H9 (cell line): Measurements from ENCODE around the gene CENPA. TPM values are rescaled to one million over a fixed set of nuclear protein-coding genes. Genes with fewer than 3 reads are reported as not detected.

Experiments
- DNase-seq: peaks from one replicate; pipeline ENCODE4 v3.0.0-alpha.2; 2017
- H2AFZ ChIP-seq: one replicate; pipeline ENCODE4 v1.6.1; 2013; ENCODE audit warnings: mild to moderate bottlenecking, low read length, control low read depth, moderate library complexity
- H2AK5ac ChIP-seq: 2 replicates; pipeline ENCODE4 v1.6.1; 2013; ENCODE audit warnings: low read length, control low read depth, mixed read lengths; ENCODE audit not compliant: insufficient read length
- H2BK120ac ChIP-seq: one replicate; pipeline ENCODE4 v1.6.1; 2013; ENCODE audit warnings: low read depth, mild to moderate bottlenecking, low read length, control low read depth, inconsistent platforms; ENCODE audit not compliant: poor library complexity, severe bottlenecking
- H2BK12ac ChIP-seq: 2 replicates; pipeline ENCODE4 v1.6.1; 2013; ENCODE audit warnings: low read length, control low read depth, mixed read lengths, low read depth; ENCODE audit not compliant: insufficient read length
- H2BK15ac ChIP-seq: 2 replicates; pipeline ENCODE4 v1.6.1; 2013; ENCODE audit warnings: low read depth, low read length, control low read depth
- H2BK20ac ChIP-seq: one replicate; pipeline ENCODE4 v1.6.1; 2013; ENCODE audit warnings: low read depth, mild to moderate bottlenecking, low read length, control low read depth, inconsistent platforms; ENCODE audit not compliant: poor library complexity, severe bottlenecking
- H2BK5ac ChIP-seq: 2 replicates; pipeline ENCODE4 v1.6.1; 2013; ENCODE audit warnings: low read length, control low read depth, mixed read lengths; ENCODE audit not compliant: insufficient read length
- H3K14ac ChIP-seq: 2 replicates; pipeline ENCODE4 v1.6.1; 2013; ENCODE audit warnings: low read length, control low read depth; ENCODE audit not compliant: insufficient read depth
- H3K18ac ChIP-seq: 2 replicates; pipeline ENCODE4 v1.6.1; 2013; ENCODE audit warnings: low read depth, mild to moderate bottlenecking, mixed read lengths, low read length, control low read depth; ENCODE audit not compliant: insufficient read length
- H3K23ac ChIP-seq: 2 replicates; pipeline ENCODE4 v1.6.1; 2013; ENCODE audit warnings: low read length, control low read depth, mixed read lengths, low read depth; ENCODE audit not compliant: insufficient read length
- H3K23me2 ChIP-seq: 2 replicates; pipeline ENCODE4 v1.6.1; 2013; ENCODE audit warnings: low read depth, mild to moderate bottlenecking, mixed read lengths, low read length, control low read depth; ENCODE audit not compliant: insufficient read length, poor library complexity, severe bottlenecking
- H3K27ac ChIP-seq: 2 replicates; pipeline ENCODE4 v1.5.1; 2013; ENCODE audit warnings: low read length, control low read depth, mixed read lengths, low read depth; ENCODE audit not compliant: insufficient read length
- H3K27me3 ChIP-seq: 2 replicates; pipeline ENCODE4 v1.6.1; 2013; ENCODE audit warnings: low read length, control low read depth, inconsistent platforms; ENCODE audit not compliant: insufficient read depth
- H3K4ac ChIP-seq: 2 replicates; pipeline ENCODE4 v1.6.1; 2013; ENCODE audit warnings: low read depth, mild to moderate bottlenecking, control low read depth, inconsistent platforms, low read length, moderate library complexity
- H3K4me1 ChIP-seq: 2 replicates; pipeline ENCODE4 v1.6.1; 2013; ENCODE audit warnings: low read length, control low read depth, inconsistent platforms; ENCODE audit not compliant: insufficient read depth
- H3K4me2 ChIP-seq: 2 replicates; pipeline ENCODE4 v1.6.1; 2013; ENCODE audit warnings: low read length, control low read depth, mixed read lengths; ENCODE audit not compliant: insufficient read length, insufficient read depth
- H3K56ac ChIP-seq: 2 replicates; pipeline ENCODE4 v1.6.1; 2013; ENCODE audit warnings: low read depth, mild to moderate bottlenecking, mixed read lengths, low read length, control low read depth; ENCODE audit not compliant: insufficient read length
- H3K79me1 ChIP-seq: 2 replicates; pipeline ENCODE4 v1.6.1; 2013; ENCODE audit warnings: low read depth, mild to moderate bottlenecking, moderate library complexity, low read length, control low read depth, inconsistent platforms; ENCODE audit not compliant: insufficient read depth, poor library complexity, severe bottlenecking
- H3K79me2 ChIP-seq: 2 replicates; pipeline ENCODE4 v1.6.1; 2013; ENCODE audit warnings: low read length, control low read depth, inconsistent platforms; ENCODE audit not compliant: insufficient read depth
- H3K9ac ChIP-seq: 2 replicates; pipeline ENCODE4 v1.6.1; 2013; ENCODE audit warnings: low read length, control low read depth, mixed read lengths; ENCODE audit not compliant: insufficient read length; ENCODE audit errors: extremely low read depth
- H3K9me3 ChIP-seq: one replicate; pipeline ENCODE4 v1.6.1; 2013; ENCODE audit warnings: low read depth, low read length, inconsistent platforms; ENCODE audit not compliant: control insufficient read depth
- H3T11ph ChIP-seq: one replicate; pipeline ENCODE4 v1.6.1; 2013; ENCODE audit warnings: mild to moderate bottlenecking, low read length, control low read depth, inconsistent platforms
- H4K20me1 ChIP-seq: one replicate; pipeline ENCODE4 v1.6.1; 2013; ENCODE audit not compliant: control insufficient read depth, insufficient read length, insufficient read depth
- H4K5ac ChIP-seq: 2 replicates; pipeline ENCODE4 v1.6.1; 2013; ENCODE audit warnings: low read depth, mild to moderate bottlenecking, mixed read lengths, low read length, control low read depth; ENCODE audit not compliant: insufficient read length
- H4K8ac ChIP-seq: replicated peaks from 2 replicates; pipeline ENCODE4 v1.6.1; 2013; ENCODE audit warnings: low read length, control low read depth, mixed read lengths, low read depth; ENCODE audit not compliant: insufficient read length
- H4K91ac ChIP-seq: 2 replicates; pipeline ENCODE4 v1.6.1; 2013; ENCODE audit warnings: low read depth, mild to moderate bottlenecking, moderate library complexity, mixed read lengths, low read length, control low read depth; ENCODE audit not compliant: insufficient read length
- H3K27ac Mint-ChIP-seq, 3 experiments: 2 replicates in 2 of 3; 3 replicates in 1 of 3; pipeline ENCODE4 v1.8.0; 2020 to 2021; ENCODE audit warnings: mixed read lengths in 3 of 3, mild to moderate bottlenecking in 1 of 3, moderate library complexity in 1 of 3
- H3K27me3 Mint-ChIP-seq: 2 replicates; pipeline ENCODE4 v1.8.0; 2021; ENCODE audit warnings: low read depth, mild to moderate bottlenecking, moderate library complexity, mixed read lengths
- H3K36me3 Mint-ChIP-seq, 3 experiments: 2 replicates in 2 of 3; 3 replicates in 1 of 3; pipeline ENCODE4 v1.8.0; 2020 to 2021; ENCODE audit warnings: low read depth in 3 of 3, mixed read lengths in 3 of 3; ENCODE audit not compliant: insufficient read depth in 1 of 3
- H3K4me1 Mint-ChIP-seq, 2 experiments: 2 replicates each; pipeline ENCODE4 v1.8.0; 2020; ENCODE audit warnings: mixed read lengths in 2 of 2
- H3K4me3 Mint-ChIP-seq, 2 experiments: 2 replicates in 1 of 2; 3 replicates in 1 of 2; pipeline ENCODE4 v1.8.0; 2020 to 2021; ENCODE audit warnings: mild to moderate bottlenecking in 2 of 2, mixed read lengths in 2 of 2, moderate library complexity in 1 of 2
- H3K9me3 Mint-ChIP-seq, 2 experiments: 2 replicates in 1 of 2; 3 replicates in 1 of 2; pipeline ENCODE4 v1.8.0; 2020; ENCODE audit warnings: mild to moderate bottlenecking in 2 of 2, mixed read lengths in 2 of 2, moderate library complexity in 1 of 2
- CTCF ChIP-seq: fragments of 200-600 bp; sonication (generic); conservative IDR thresholded peaks from 3 replicates; pipeline ENCODE4 v1.8.0; 2021; ENCODE audit warnings: antibody characterized with exemption, mild to moderate bottlenecking
- WGBS: extraction: QIAGEN DNeasy Blood & Tissue Kit; methylation state at CpG from one replicate; pipeline ENCODE4 v1.1.7; 2013; ENCODE audit warnings: missing lambda C conversion rate, low lambda C conversion rate, mixed read lengths; ENCODE audit not compliant: insufficient read length; ENCODE audit errors: extremely low coverage; 5-methylcytosine and 5-hydroxymethylcytosine counted together
- total RNA-seq: library from RNA; stranded (reverse); gene quantifications from 2 replicates; pipeline ENCODE4 v1.2.1, GENCODE V29; 2021

CENPA gene
- total RNA-seq, 1 experiment from 2014 or later = 19.3 TPM

- Histone ChIP-seq H4K91ac (no peak overlapping the region), H3K18ac (no peak overlapping the region), H3K79me2 (no peaks in the 10 kb centered on the region), H3K79me1 (no peaks in the 10 kb centered on the region), H2BK12ac (no peak overlapping the region), H3K4me2 (no peak overlapping the region), H3K27ac (no peak overlapping the region), H3K23me2 (no peaks in the 10 kb centered on the region), H3T11ph (no peak overlapping the region), H3K27me3 (no peaks in the 10 kb centered on the region), H3K14ac (no peak overlapping the region), H4K20me1 (no peaks in the 10 kb centered on the region), H2BK5ac (no peak overlapping the region), H3K56ac (no peak overlapping the region), H2AK5ac (no peak overlapping the region), H4K5ac (no peak overlapping the region), H3K23ac (no peak overlapping the region), H3K9me3 (no peaks in the 10 kb centered on the region), H3K4me1 (no peaks in the 10 kb centered on the region), H4K8ac (no peak overlapping the region), H2AFZ (no peak overlapping the region), H2BK15ac (no peak overlapping the region), H3K4ac (no peak overlapping the region), H2BK120ac (no peak overlapping the region), H3K9ac (no peak overlapping the region), H2BK20ac (no peak overlapping the region)
- Mint-ChIP-seq H3K4me1 (peaks cover 10 to 14% of the 10 kb centered on the region in 2 experiments), H3K27me3 (peaks cover 12% of the 10 kb centered on the region), H3K9me3 (peaks cover 2% of the 10 kb centered on the region in 2 experiments; a peak in 2 of 5 replicates), H3K4me3 (no peak overlapping the region), H3K27ac (no peak overlapping the region; a peak in 1 of 7 replicates), H3K36me3 (no peaks in the 10 kb centered on the region)
- DNase-seq = no peak
- TF ChIP-seq CTCF = no peak
- no CpG with 5 or more reads among the region's 6 CpGs for WGBS
These were observed 24.2 kb downstream of the CENPA start for GRCh38 chr2:26809876-26810577.
